ENCODE results near the gene FA2H. TPM values are rescaled to one million over a fixed set of nuclear protein-coding genes. Genes with fewer than 3 reads are reported as not detected.

FA2H gene
- total RNA-seq, 3 donors from 2014 or later: 0.33 to 1.8 TPM; not detected in 1

- Histone ChIP-seq H3K9me3 (no peaks in the 10 kb centered on the region), H3K27ac (peak overlapping the region; percentile 26 to 52), H3K4me3 (peak overlapping the region in 1 of 3 donors; percentile 35), H3K36me3 (no peaks in the 10 kb centered on the region), H3K4me1 (peaks cover 0 to 3% of the 10 kb centered on the region in 2 donors), H3K27me3 (no peaks in the 10 kb centered on the region)
- no peak for TF ChIP-seq POLR2AphosphoS5 (IDR thresholded peaks at IDR 0.05)
- no peak for TF ChIP-seq CTCF (IDR thresholded peaks at IDR 0.05)
- no peak for TF ChIP-seq POLR2A (IDR thresholded peaks at IDR 0.05)
- intact Hi-C loops (cut with DNase I; ENCODE audit: low total_unique reads): no loop called here
- DNase-seq (ENCODE audit: low spot score in 2 of 2): peak in 1 of 2 donors; percentile 35
These were observed 30.8 kb downstream of the FA2H start for GRCh38 chr16:74743668-74744299.

DNA sequence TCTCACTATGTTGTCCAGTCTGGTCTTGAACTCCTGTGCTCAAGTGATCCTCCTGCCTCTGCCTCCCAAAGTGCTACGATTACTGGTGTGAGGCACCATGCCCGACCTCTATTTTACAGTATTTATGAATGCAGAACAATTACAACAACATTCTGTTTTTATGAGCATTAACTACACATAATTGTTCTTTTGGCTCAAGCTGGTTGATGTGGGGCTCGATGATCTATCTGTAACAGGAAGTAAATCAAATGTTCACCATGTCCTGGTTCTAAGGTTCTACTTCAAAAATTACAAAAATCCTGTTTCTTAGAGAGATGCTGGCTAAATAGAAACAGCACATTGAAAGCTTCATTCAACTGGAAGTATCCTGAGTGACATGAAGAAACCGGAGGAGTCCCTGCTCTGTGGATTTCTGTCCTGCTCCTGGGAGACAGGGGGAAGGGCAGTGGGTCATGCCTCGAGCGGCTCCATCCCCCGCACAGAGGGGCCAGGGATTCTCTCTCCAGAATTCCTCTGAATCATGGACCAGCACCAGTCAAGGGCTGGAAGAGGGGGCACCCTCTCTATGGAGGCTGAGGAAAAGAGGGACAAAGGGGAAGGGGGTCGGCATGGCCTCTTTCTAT lies 31.5 kb downstream of the FA2H start:
- no peak for TF ChIP-seq CTCF (IDR thresholded peaks at IDR 0.05)
- TF ChIP-seq POLR2AphosphoS5 (IDR thresholded peaks at IDR 0.05): no peak
- no peak for TF ChIP-seq POLR2A (IDR thresholded peaks at IDR 0.05)
- no peak for DNase-seq (ENCODE audit: low spot score in 2 of 2)
- Histone ChIP-seq H3K4me1 (peaks cover 0 to 3% of the 10 kb centered on the region in 2 donors), H3K36me3 (no peaks in the 10 kb centered on the region), H3K27ac (peak overlapping the region; percentile 26 to 52), H3K9me3 (no peaks in the 10 kb centered on the region), H3K4me3 (no peak overlapping the region), H3K27me3 (no peaks in the 10 kb centered on the region)
- intact Hi-C loops (cut with DNase I; ENCODE audit: low total_unique reads): no loop called here

DNA sequence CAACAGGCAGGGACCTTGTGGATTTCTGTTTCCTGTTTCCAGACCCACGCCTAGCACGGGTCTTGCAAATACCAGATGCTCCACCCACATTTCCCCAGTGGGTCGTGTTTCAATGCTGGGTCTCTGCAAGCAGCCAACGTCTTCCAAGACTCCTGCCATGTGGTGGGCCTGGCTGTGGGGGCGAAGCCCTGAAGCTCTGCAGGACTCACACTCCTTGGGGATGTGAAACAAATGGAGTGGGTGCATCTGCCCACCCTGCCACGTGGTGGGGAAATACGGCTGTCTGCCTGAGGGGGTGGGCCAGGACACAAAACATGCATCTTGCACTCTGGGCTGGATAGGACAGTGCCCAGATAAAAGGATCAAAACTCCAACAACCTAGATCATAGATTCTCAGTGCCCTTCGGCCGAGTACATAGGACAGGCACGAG lies 32.6 kb downstream of the FA2H start:
- TF ChIP-seq POLR2AphosphoS5 (IDR thresholded peaks at IDR 0.05) (no peak), POLR2A (IDR thresholded peaks at IDR 0.05) (no peak), CTCF (IDR thresholded peaks at IDR 0.05) (no peak)
- no peak overlapping the region for H3K27ac ChIP-seq
- H3K36me3 ChIP-seq: no peaks in the 10 kb centered on the region
- H3K27me3 ChIP-seq: no peaks in the 10 kb centered on the region
- H3K4me3 ChIP-seq: no peak overlapping the region
- peaks cover 0 to 3% of the 10 kb centered on the region in 2 donors for H3K4me1 ChIP-seq
- intact Hi-C loops (cut with DNase I; ENCODE audit: low total_unique reads): no loop called here
- H3K9me3 ChIP-seq: no peaks in the 10 kb centered on the region
- DNase-seq (ENCODE audit: low spot score in 2 of 2): no peak

DNA sequence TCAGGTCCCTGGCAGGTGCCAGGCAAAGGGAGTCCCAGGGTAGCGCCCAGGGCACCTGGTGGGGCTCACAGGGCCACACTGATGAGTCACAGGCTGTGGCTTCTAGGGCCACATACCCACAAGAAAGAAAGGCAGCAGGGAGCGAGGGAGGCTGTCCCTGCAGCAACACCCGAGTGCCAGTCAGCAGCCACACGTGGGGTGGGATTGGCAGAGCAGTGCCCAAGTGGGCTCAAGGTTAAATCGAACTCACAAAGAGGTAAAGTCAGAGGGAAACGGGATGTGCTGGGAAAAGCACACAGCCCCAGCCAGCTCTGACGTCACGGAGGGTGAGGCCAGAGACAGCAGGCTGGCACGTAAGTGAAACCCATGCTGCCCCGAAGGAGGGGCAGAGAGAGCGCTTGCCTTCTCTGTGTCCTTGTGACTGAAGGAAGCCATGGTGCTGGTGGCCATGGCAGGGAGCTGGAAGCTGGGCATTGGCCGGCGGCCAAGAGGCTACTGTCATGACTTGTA lies 33.8 kb downstream of the FA2H start:
- H3K4me1 ChIP-seq: peaks cover 0 to 3% of the 10 kb centered on the region in 2 donors
- intact Hi-C loops (cut with DNase I; ENCODE audit: low total_unique reads): no loop called here
- H3K27ac ChIP-seq: peak overlapping the region; percentile 27 to 30
- no peaks in the 10 kb centered on the region for H3K9me3 ChIP-seq
- H3K36me3 ChIP-seq: no peaks in the 10 kb centered on the region
- H3K4me3 ChIP-seq: peak overlapping the region in 1 of 3 donors; percentile 26
- peak; percentile 72 to 76 for DNase-seq (ENCODE audit: low spot score in 2 of 2)
- no peak for TF ChIP-seq POLR2A (IDR thresholded peaks at IDR 0.05)
- no peak for TF ChIP-seq CTCF (IDR thresholded peaks at IDR 0.05)
- TF ChIP-seq POLR2AphosphoS5 (IDR thresholded peaks at IDR 0.05): peak in 1 of 3 donors; percentile 18
- H3K27me3 ChIP-seq: no peaks in the 10 kb centered on the region

- TF ChIP-seq CTCF (IDR thresholded peaks at IDR 0.05) (no peak), POLR2AphosphoS5 (IDR thresholded peaks at IDR 0.05) (no peak), POLR2A (IDR thresholded peaks at IDR 0.05) (no peak)
- Histone ChIP-seq H3K27me3 (no peaks in the 10 kb centered on the region), H3K4me1 (peaks cover 0 to 3% of the 10 kb centered on the region in 2 donors), H3K36me3 (no peaks in the 10 kb centered on the region), H3K4me3 (no peak overlapping the region), H3K27ac (no peak overlapping the region), H3K9me3 (no peaks in the 10 kb centered on the region)
- intact Hi-C loops (cut with DNase I; ENCODE audit: low total_unique reads): loop anchor here (10.0 kb wide), 1 partner anchor 604 kb away; no protein-coding TSS in a partner anchor
- DNase-seq (ENCODE audit: low spot score in 2 of 2): no peak
These were observed 35.3 kb downstream of the FA2H start for GRCh38 chr16:74739275-74739674.
